Measurements from ENCODE around the gene TMPRSS9.
"Not testable (repeated sequence)": the region's sequence is repeated elsewhere in the genome, so short reads cannot be mapped to it uniquely, and the experiment has no call there.

The TMPRSS9 gene

GRCh38 chr19:2462635-2463421 is 102.8 kb downstream of the TMPRSS9 start:
- DNase-seq (ENCODE audit: low spot score) = peak; percentile 59

- not testable (repeated sequence) for DNase-seq (ENCODE audit: low spot score)
Observed at GRCh38 chr19:2463694-2464093, 103.6 kb downstream of the TMPRSS9 start.

- DNase-seq (ENCODE audit: low spot score) = no peak
Observed at GRCh38 chr19:2464389-2464788, 104.3 kb downstream of the TMPRSS9 start.

GRCh38 chr19:2468596-2468995 is 108.5 kb downstream of the TMPRSS9 start:
- DNase-seq (ENCODE audit: low spot score) = no peak

GRCh38 chr19:2469102-2469914 is 109.2 kb downstream of the TMPRSS9 start:
- no peak for DNase-seq (ENCODE audit: low spot score)

- not testable (repeated sequence) for DNase-seq (ENCODE audit: low spot score)
Observed at GRCh38 chr19:2469915-2470200, 109.8 kb downstream of the TMPRSS9 start.

GRCh38 chr19:2474232-2475017 is 114.4 kb downstream of the TMPRSS9 start:
- peak; percentile 92 for DNase-seq (ENCODE audit: low spot score)

- DNase-seq (ENCODE audit: low spot score) = no peak
Observed at GRCh38 chr19:2475018-2475701, 115.1 kb downstream of the TMPRSS9 start.
